NCI-H146 treated with DMSO at 0.1 percent for 48 hours (cell line): ENCODE data around the gene PALD1.

Experiments used
- DNase-seq: peaks from one replicate; lab custom pipeline; 2025; ENCODE audit not compliant: unreplicated experiment; lab: John Stamatoyannopoulos, UW

Gene PALD1

DNA sequence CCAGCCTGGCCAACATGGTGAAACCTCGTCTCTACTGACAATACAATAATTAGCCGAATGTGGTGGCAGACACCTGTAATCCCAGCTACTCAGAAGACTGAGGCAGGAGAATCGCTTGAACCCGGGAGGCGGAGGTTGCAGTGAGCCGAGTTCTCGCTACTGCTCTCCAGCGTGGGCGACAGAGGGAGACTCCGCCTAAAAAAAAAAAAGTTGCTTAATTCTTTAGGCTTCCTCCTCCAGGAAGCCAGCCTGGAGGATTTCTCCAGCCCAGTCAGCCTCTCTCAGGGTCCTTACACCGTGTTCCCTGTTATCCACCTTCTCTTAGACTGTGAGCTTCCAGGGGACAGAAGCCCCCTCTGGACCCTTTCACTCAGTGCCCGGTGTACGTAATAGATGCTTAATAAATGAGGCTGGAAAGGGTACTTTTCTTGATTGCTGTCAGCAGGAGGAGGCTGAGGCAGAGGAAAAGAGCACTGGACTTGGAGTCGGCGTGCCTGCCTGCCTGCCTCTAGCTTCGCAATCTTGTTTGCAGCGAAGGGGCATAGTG, 20.7 kb upstream of the PALD1 start:
- DNase-seq = no peak

GRCh38 chr10:70458329-70459060, 20.1 kb upstream of the PALD1 start:
- DNase-seq = peak; percentile 34

- DNase-seq = no peak
These were observed 19.4 kb upstream of the PALD1 start for GRCh38 chr10:70459061-70459773.

- no peak for DNase-seq
These were observed 18.6 kb upstream of the PALD1 start for GRCh38 chr10:70459774-70460490.

GRCh38 chr10:70461397-70462348, 16.9 kb upstream of the PALD1 start:
- no peak for DNase-seq

GRCh38 chr10:70462349-70462984, 16.1 kb upstream of the PALD1 start:
- no peak for DNase-seq

DNA sequence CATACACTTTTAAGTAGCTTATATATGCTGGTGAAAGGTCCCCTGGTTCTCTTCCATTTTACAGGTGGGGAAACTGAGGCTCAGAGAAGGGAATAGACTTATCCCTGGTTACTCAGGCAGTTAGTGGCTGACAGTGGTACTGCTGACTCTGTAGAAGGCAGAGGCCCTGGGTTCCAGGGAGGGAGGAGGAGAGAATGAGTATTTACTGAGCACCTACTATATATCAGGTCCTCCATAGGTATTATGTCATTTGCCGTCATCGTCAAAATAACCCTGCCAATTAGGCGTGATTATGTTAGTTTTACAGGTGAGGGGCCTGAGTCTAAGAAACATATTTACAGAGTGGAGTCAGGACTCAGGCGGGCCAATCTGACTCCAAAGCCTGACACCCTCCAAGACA, 13.3 kb upstream of the PALD1 start:
- no peak for DNase-seq

DNA sequence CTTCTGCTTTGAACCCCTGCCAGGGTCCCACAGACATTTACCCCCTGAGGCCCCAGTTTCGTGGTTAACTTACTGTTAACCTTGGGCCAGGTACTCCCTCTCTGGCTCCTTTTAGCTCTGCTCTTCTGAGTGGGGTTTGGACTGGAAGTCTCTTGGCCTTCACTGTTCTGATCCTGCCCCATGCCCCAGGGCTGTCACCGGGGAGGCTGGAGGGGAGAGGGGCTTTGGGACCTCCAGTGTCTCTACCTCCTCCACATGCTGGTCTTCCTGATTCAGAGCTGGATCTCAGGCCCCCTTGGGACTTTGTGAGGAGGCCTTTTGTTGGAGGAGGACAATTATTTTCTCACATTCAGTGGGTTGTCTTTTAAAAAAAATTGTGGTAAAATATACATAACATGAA, 12.7 kb upstream of the PALD1 start:
- no peak for DNase-seq

GRCh38 chr10:70466951-70467350, 11.6 kb upstream of the PALD1 start:
- no peak for DNase-seq

DNA sequence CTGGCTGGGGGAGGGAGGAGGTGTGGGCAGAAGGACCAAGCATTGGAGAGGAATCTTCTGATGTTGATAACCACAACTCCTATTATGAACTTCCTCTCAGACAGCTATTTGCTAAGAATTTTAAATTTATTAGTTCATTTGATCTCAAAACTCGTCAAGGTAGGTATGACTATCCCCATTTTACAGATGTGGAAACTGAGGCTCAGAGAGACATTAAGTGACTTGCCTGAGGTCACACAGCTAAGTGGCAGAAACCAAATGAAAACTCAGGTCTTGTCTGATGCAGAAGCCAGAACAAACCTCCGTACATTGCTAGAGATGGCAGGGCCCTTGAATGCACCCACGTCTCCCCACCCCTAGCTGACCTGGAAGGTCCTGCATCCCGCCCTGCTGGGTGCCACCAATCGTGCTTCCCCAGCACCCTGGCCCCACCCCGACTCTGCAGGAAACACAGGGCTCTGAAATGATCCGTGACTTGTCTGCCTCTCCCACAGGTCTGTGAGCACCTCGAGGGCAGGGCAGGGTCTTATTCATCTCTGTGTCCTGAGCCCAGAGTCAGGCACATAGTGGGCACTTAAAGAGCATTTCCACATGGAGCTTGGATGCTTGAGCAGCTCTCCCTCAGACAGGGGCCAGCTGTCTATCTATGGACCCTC, 5.6 kb upstream of the PALD1 start:
- no peak for DNase-seq

DNA sequence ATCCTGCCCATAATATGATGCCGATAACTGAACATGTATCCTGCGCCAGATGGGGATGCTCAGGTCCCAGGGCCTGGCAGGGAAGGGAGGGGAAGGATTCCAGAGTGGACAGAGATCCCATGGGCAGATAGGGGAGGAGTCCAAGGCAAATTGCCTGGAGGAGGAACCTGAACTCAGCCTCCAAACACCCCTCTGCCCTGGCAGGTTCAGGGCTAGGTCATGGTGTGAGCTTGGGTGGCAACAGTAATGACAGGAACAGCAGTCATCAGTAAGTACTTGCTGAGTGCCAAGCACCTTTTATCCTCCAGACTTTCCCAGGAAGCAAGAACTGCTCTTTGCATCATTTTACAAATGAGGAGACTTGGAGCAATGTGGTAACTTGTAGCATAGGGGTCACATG, 3.8 kb upstream of the PALD1 start:
- no peak for DNase-seq

DNA sequence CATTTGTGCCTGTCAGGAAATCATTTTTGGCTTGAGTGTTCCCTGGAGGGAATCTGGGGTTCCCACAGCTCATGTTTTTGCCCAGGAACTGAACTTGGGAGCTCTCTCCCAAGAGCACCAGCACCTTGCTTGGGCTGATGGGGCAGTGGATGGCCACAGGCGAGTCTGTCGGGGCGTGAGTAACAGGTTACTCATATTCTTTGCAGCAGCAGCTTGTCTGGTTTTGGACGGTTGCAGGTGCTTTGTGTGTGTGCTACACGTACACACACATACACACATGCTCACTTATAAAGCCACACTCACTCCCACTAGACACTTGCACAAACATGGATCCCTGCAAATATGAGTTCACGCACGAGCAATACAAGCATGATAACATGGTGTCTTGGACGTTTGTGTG, 2.9 kb upstream of the PALD1 start:
- no peak for DNase-seq

DNA sequence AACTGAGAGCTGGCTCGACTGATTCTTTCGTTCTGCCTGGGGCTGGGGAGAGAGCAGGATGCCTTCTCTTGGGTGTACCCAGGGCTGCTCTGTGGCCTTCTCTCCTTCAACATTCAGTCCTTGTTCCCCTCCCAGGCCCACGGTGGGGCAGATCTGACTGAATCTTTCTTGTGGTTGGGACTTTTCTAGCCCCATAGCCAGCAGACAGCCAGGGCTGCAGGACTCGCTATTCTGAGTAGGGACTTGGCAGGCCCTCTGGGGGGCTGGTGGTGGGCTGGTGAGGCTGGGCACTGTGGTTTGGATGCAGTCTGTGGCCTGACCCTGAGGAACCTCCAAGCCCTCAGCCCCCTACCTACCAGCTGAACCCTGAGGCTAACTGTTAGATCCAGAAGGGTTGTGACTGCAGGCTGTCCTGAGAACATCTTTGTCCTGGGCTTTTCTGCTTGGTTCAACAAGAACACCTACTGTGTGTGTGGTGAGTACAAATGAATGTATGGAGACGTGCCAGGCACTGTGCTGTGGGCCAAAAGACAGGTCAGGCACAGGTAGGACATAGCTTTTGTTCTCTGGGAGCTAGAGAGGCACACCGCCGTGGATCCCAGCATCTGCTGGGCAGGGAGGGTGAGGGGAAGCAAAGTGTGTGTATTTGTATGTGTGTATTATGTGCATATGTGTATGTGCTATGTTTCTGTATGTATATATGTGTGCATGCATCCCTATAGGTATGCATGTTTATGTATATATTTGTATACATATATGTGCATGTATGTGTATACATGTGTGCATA, 2.1 kb upstream of the PALD1 start:
- no peak for DNase-seq

GRCh38 chr10:70477661-70478162, 855 bp upstream of the PALD1 start:
- DNase-seq = peak; percentile 30

GRCh38 chr10:70479165-70479581, 606 bp downstream of the PALD1 start:
- DNase-seq = no peak

DNA sequence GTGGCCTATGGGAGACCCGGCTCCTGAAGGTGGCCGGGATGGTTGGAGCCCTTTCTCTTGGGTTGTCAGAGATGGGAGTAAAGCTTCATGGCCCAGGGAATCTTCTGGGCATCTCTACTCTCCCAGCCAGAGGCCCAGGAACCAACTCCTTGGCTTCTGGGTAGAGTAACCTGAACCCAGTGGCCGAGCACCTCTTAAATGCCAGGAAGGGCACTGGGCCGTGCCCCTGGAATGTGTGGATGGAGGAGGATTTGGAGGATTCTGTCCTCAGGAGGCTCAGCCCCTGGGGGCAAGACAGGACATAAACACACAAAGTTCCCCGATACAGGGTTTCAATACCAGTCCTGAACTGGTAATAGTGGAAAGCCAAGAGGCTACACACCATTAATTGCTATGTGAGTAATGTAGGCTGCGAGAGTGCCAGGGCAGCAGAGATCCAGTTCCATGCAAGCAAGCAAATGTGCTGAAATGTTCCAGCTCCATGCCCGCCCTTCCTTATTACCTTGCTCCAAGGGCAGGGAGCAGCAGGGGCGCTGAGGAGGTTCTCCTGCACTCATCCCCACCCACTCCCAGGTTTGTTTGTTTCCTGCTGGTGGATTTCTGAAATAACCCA, 1.2 kb downstream of the PALD1 start:
- no peak for DNase-seq

DNA sequence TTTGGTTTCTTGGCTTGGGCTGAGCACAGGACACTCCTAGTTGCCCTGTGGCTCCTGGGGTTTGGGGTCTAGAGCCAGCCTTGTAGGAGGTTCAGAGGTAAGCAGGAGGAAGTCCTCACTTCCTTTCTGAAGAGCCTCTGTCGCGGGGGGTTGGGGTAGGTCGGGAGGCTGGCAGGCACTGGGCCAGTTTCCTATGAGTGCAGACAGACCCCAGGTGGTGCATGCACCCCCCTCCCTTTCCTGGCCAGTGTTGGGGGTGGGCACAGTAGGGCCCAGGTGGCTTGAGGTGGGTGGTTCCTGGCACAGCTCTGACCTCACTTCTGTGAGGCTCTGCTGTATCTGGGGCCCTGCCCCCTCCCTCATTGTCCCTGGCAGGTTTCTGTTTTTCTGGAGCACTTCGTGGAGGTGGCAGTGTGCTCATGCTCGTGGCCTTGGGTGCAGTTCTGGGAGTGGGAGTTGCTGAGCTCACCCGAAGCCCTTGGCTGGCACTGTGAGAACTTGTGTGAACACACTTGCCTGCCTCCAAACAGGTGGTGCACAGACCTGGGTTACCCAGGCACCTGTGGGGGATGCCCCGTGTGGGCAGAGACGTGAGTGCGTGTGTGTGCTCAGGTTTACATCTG, 1.8 kb downstream of the PALD1 start:
- no peak for DNase-seq

- no peak for DNase-seq
These were observed 2.5 kb downstream of the PALD1 start for GRCh38 chr10:70481105-70481504.
